Effector memory CD4-positive, alpha-beta T cell (primary cell): ENCODE data around the gene AKAP4.

Experiments used
- DNase-seq, 3 donors: peaks; one replicate each; pipeline ENCODE4 v3.0.0-alpha.2; 2020
- H3K27ac ChIP-seq: 2 replicates; pipeline ENCODE4 v1.7.0; 2013; ENCODE audit warnings: mild to moderate bottlenecking, low read length, moderate library complexity; ENCODE audit not compliant: insufficient read depth, poor library complexity, severe bottlenecking
- H3K27me3 ChIP-seq: replicated peaks from 2 replicates; pipeline ENCODE4 v1.7.0; 2013; ENCODE audit warnings: mild to moderate bottlenecking, low read length; ENCODE audit not compliant: insufficient read depth, control insufficient read depth, poor library complexity, severe bottlenecking
- H3K36me3 ChIP-seq: 2 replicates; pipeline ENCODE4 v1.7.0; 2013; ENCODE audit warnings: mild to moderate bottlenecking, low read length, moderate library complexity; ENCODE audit not compliant: control insufficient read depth, insufficient read depth
- H3K4me1 ChIP-seq: 2 replicates; pipeline ENCODE4 v1.7.0; 2013; ENCODE audit warnings: low read length, mild to moderate bottlenecking; ENCODE audit not compliant: control insufficient read depth, insufficient read depth, poor library complexity, severe bottlenecking
- H3K4me3 ChIP-seq: 2 replicates; pipeline ENCODE4 v1.7.0; 2013; ENCODE audit warnings: low read length, low read depth, mild to moderate bottlenecking; ENCODE audit not compliant: insufficient read depth, poor library complexity, severe bottlenecking
- H3K9me3 ChIP-seq: 2 replicates; pipeline ENCODE4 v1.7.0; 2013; ENCODE audit warnings: mild to moderate bottlenecking, low read length, moderate library complexity; ENCODE audit not compliant: control insufficient read depth
- total RNA-seq, 3 donors: gene quantifications; one replicate each; lab custom pipeline; 2026; lab: John Stamatoyannopoulos, UW

The AKAP4 gene, protein sequence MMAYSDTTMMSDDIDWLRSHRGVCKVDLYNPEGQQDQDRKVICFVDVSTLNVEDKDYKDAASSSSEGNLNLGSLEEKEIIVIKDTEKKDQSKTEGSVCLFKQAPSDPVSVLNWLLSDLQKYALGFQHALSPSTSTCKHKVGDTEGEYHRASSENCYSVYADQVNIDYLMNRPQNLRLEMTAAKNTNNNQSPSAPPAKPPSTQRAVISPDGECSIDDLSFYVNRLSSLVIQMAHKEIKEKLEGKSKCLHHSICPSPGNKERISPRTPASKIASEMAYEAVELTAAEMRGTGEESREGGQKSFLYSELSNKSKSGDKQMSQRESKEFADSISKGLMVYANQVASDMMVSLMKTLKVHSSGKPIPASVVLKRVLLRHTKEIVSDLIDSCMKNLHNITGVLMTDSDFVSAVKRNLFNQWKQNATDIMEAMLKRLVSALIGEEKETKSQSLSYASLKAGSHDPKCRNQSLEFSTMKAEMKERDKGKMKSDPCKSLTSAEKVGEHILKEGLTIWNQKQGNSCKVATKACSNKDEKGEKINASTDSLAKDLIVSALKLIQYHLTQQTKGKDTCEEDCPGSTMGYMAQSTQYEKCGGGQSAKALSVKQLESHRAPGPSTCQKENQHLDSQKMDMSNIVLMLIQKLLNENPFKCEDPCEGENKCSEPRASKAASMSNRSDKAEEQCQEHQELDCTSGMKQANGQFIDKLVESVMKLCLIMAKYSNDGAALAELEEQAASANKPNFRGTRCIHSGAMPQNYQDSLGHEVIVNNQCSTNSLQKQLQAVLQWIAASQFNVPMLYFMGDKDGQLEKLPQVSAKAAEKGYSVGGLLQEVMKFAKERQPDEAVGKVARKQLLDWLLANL
- total RNA-seq, result 0 to 0.19 (median 0) reads per million in 3 donors

DNA sequence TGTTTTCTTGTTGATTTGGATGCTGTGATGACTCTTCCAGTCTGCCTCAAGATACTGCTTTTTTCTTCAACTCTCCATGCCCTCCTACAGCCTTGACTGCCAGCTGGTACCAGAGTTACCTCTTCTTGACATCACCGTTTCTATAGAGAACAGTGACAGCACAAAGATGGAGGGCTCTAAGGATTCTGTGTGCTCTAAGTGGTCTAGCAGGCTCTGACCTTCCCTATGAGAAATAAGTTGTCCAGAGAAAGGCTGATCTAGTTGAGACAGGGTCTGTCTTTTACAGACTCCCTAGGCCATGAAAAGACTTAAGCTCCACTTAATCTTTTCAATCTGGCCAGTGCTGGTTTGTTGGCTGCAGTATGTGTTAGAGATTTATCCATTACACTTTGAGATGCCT is at the start of gene AKAP4:
TSS of gene AKAP4 (minus strand) at position 101 of the 400 bp plus-strand sequence. CDS start 118 bp downstream, outside the sequence.
- Histone ChIP-seq H3K36me3 (no peaks in the 10 kb centered on the region), H3K4me1 (no peaks in the 10 kb centered on the region), H3K27ac (no peak within 1 kb of the TSS), H3K27me3 (no peaks in the 10 kb centered on the region), H3K9me3 (no peaks in the 10 kb centered on the region), H3K4me3 (no peak within 1 kb of the TSS)
- DNase-seq, result no peak

DNA sequence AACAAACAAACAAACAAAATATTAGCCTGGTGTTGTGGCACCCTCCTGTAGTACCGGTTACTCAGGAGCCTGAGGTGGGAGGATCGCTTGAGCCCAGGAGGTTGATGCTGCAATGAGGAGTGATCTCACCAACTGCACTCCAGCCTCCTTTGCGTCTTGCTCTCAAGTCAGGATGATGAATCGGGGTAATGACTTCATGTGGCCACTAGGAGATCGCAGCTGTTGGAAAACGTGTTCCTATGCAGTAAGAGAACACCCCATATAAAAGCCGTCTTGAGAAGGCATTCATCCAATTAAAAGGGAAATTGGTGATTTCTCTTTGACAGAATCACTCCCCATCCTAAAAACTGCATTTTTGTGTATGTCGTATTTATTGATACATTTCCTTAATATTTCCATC is 10.7 kb upstream of the AKAP4 start:
- no peaks in the 10 kb centered on the region for H3K36me3 ChIP-seq
- no peak overlapping the region for H3K27ac ChIP-seq
- H3K27me3 ChIP-seq, result no peaks in the 10 kb centered on the region
- no peak overlapping the region for H3K4me3 ChIP-seq
- no peak for DNase-seq
- no peaks in the 10 kb centered on the region for H3K4me1 ChIP-seq
- no peaks in the 10 kb centered on the region for H3K9me3 ChIP-seq

DNA sequence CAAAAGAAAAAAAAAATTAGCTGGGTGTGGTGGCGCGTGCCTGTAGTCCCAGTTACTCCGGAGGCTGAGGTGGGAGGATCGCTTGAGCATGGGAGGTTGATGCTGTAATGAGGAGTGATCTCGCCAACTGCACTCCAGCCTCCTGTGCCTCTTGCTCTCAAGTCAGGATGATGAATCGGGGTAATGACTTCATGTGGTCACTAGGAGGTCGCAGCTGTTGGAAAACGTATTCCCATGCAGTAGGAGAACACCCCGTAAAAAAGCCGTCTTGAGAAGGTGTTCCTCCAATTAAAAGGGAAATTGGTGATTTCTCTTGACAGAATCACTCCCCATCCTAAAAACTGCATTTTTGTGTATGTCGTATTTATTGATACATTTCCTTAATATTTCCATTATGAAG is 5.9 kb upstream of the AKAP4 start:
- H3K4me3 ChIP-seq, result no peak overlapping the region
- no peak overlapping the region for H3K27ac ChIP-seq
- no peaks in the 10 kb centered on the region for H3K27me3 ChIP-seq
- no peaks in the 10 kb centered on the region for H3K9me3 ChIP-seq
- no peak for DNase-seq
- H3K36me3 ChIP-seq, result no peaks in the 10 kb centered on the region
- no peaks in the 10 kb centered on the region for H3K4me1 ChIP-seq

DNA sequence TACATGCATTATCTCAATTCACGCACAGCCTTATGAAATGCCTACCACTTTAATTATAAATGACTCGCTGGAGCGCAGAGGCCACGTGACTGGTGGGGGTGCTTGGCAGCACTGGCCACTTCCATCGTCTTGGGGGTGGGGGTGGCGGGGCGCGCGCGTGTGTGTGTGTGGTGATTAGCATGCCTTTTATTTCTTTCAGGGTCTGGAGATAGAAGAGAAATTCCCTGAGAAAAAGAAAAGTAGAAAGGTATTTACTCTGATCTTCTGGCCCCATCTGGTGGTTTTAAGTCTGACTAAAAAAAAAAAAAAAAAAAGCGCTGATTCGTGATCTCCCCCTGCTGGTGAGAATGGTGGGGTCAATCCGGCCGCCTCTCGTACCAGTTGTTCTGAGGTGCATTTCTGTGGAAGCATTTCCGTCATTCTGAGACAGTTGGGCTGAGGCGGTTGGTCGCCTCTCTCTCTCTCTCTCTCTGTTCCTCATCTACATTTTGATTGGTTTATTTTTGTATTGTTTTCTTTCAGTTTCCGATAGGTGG is 3.6 kb upstream of the AKAP4 start, which contains the start of gene CCNB3:
TSS of gene CCNB3 (plus strand) at position 402 of the 536 bp plus-strand sequence. CDS start 80,399 bp downstream, outside the sequence.
- peak; percentile 40 to 62 (median 42) for DNase-seq
- Histone ChIP-seq H3K27me3 (no peaks in the 10 kb centered on the region), H3K36me3 (no peaks in the 10 kb centered on the region), H3K4me1 (no peaks in the 10 kb centered on the region), H3K4me3 (peak within 1 kb of the TSS; percentile 40), H3K9me3 (no peaks in the 10 kb centered on the region), H3K27ac (peak within 1 kb of the TSS; percentile 48)

DNA sequence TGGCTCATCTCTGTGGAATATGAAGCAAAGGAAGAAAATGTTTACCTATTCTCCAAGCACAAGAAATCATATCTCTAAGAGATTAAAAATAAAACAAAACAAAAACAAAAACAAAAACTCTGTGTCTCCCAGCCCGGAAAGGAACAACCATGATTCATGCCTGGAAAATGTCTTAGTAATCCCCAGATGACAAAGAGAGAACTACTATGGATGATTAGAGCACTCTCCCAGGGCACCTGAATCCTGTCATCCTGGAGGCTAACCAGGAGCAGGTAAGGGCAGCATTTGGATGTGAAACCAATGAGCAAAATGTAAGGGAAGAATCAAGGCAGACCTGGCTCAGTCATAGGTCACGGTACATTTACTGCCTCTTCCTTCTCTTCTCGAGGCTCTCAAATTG is 1.7 kb upstream of the AKAP4 start:
- H3K27me3 ChIP-seq, result no peaks in the 10 kb centered on the region

DNA sequence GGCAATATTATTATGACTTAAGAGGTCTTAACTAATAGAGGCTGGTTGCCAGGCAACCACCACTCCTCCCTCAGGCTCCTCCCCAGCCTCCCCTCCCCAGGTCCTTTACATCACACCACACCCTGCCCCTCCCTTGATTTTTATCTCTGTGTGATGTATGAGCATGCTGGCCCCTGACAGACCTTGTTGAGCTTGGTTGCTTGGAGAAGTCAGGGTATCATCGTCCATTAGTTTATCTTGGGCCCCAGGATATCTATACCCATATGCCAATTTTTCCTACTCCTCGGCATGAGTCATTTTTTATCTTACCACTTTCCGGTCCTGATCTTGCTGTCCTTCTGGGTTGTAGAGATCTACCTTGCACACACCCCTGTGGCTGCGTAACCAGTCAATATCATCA is 2.5 kb downstream of the AKAP4 start:
- no peak overlapping the region for H3K27ac ChIP-seq
- no peaks in the 10 kb centered on the region for H3K36me3 ChIP-seq
- no peak overlapping the region for H3K4me3 ChIP-seq
- H3K9me3 ChIP-seq, result no peaks in the 10 kb centered on the region
- H3K4me1 ChIP-seq, result no peaks in the 10 kb centered on the region
- H3K27me3 ChIP-seq, result no peaks in the 10 kb centered on the region
- DNase-seq, result no peak

More for the DNA sequence above, 1.7 kb upstream of the AKAP4 start:
- Histone ChIP-seq H3K4me3 (no peak overlapping the region), H3K9me3 (no peaks in the 10 kb centered on the region), H3K4me1 (no peaks in the 10 kb centered on the region), H3K27ac (no peak overlapping the region), H3K36me3 (no peaks in the 10 kb centered on the region)
- no peak for DNase-seq

DNA sequence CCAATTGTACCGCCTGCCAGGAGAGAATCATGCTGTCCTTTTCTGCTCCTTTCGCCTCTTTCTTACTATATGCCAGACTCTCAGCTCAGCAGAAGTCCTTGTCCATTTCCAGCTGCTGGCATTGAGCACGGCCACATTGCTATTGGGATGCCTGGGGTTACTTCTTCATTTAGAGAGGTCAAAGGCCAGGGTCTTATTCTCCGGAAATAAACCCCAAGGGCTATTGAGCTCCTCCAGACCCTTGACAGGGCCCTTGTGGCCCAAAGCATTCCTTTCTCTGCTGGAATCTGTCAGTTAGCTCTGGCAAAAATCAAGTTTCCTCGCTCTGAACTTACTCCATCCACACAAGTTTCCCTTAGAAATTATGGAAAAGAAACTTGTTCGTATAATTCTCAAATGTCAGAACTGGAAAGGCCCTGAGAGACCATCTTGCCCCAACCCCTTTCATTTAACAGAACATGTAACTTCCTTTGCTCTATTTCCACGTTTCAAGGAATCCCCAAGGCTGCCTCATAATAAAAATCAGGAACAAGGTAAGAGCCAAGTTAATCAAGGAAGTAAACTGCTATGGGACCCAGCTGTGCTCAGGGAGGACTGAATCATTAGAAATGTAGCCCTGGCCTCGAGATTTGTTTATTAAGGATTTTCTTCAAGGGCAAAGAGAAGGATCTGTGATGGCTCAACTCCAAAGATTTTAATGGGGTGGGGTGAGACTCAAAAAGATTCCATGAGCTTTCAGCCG is 11.8 kb downstream of the AKAP4 start:
- no peak overlapping the region for H3K27ac ChIP-seq
- no peak for DNase-seq
- no peak overlapping the region for H3K4me3 ChIP-seq
- H3K9me3 ChIP-seq, result no peaks in the 10 kb centered on the region
- no peaks in the 10 kb centered on the region for H3K36me3 ChIP-seq
- no peaks in the 10 kb centered on the region for H3K4me1 ChIP-seq
- no peaks in the 10 kb centered on the region for H3K27me3 ChIP-seq

DNA sequence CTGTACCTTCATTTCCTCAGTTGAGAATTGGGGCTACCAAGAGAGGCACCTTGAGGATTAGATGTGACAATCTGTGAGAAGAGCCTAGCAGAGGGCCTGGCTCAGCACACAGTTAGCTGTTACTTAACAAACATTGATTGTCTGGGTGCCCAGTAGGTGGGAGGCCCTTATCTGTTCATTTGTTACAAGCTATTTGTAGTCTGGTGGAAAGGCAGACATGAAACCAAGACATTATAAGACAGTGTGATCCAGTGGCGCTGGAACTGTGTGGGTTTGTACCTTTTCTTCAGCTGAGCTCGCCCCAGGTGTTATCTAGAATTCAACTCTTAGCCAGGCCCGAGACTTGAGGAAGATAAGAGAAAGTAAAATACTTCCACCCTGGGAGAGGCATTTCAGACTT is 16.9 kb downstream of the AKAP4 start:
- DNase-seq, result no peak
- H3K4me1 ChIP-seq, result no peaks in the 10 kb centered on the region
- H3K36me3 ChIP-seq, result no peaks in the 10 kb centered on the region
- no peak overlapping the region for H3K4me3 ChIP-seq
- no peaks in the 10 kb centered on the region for H3K9me3 ChIP-seq
- no peak overlapping the region for H3K27ac ChIP-seq
- H3K27me3 ChIP-seq, result no peaks in the 10 kb centered on the region

DNA sequence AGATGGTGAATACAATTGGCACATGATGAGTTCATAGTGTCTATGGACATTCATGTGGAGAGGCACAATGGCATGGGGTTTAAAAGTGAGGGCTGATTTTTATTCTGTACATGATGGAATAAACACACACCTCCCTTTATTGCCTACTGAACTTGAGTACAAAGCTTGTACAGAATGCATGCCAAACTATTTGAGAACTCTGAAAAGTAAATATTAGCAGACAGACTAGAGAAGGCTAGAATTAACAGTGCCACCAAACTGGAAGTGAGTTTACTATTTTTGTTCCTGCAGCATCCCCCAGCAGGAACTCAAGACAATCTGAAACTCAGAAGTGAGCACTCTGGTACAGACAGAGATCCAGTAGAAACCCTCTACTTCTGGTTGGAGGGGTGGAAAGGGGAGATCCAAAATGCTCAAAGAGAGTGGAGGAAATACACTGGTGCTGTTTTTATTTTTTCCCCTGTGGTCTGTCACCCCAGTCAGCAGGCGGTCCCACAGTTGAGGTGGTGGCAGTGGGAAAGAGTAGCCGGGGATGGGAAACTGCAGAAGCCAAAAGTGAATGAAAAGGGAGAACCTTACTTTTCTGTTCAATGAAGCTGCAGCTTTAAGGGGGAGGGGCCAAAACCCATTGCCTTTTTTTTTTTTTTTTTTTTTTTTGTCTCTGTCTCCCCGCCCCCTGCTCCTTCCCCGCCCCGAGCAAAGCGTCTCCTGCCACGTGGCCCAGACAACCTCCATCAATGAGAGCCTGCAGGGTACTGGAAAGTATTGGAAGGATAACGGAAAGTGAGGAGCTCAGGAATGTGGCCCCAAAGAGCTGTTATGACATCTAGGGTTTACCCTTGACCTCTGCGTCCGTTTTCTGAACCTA is 20.5 kb downstream of the AKAP4 start:
- no peaks in the 10 kb centered on the region for H3K4me1 ChIP-seq
- DNase-seq, result no peak
- H3K4me3 ChIP-seq, result no peak overlapping the region
- H3K36me3 ChIP-seq, result no peaks in the 10 kb centered on the region
- no peaks in the 10 kb centered on the region for H3K27me3 ChIP-seq
- H3K27ac ChIP-seq, result no peak overlapping the region
- H3K9me3 ChIP-seq, result no peaks in the 10 kb centered on the region
